ENCODE measurements around the gene REEP5. TPM values are rescaled to one million over a fixed set of nuclear protein-coding genes. Genes with fewer than 3 reads are reported as not detected.

The REEP5 gene
- total RNA-seq, 1 donor from 2014 or later, result 120 TPM

GRCh38 chr5:112933105-112933504 lies 11.1 kb upstream of the REEP5 start:
- DNase-seq (ENCODE audit: low read depth), result no peak
- no peaks in the 10 kb centered on the region for H3K79me2 ChIP-seq (ENCODE audit: insufficient read depth, low read length)
- H2AFZ ChIP-seq (ENCODE audit: low read depth, low read length), result no peak overlapping the region
- Mint-ChIP-seq H3K27me3 (ENCODE audit: low read depth, unreplicated experiment) (no peaks in the 10 kb centered on the region), H3K4me3 (ENCODE audit: unreplicated experiment) (no peak overlapping the region), H3K9me3 (ENCODE audit: unreplicated experiment) (no peaks in the 10 kb centered on the region), H3K36me3 (ENCODE audit: low read depth, unreplicated experiment) (no peaks in the 10 kb centered on the region), H3K27ac (ENCODE audit: unreplicated experiment) (no peak overlapping the region), H3K4me1 (ENCODE audit: low read depth, unreplicated experiment) (peaks cover 3% of the 10 kb centered on the region)
- TF ChIP-seq EZH2 (IDR thresholded peaks at IDR 0.05; ENCODE audit: insufficient read depth, low read length) (no peak), CTCF (IDR thresholded peaks at IDR 0.05; ENCODE audit: insufficient read depth, low read depth, low read length) (no peak)
- no peak overlapping the region for H3K27ac ChIP-seq (ENCODE audit: low read depth, low read length)
- peaks cover 6% of the 10 kb centered on the region for H3K4me1 ChIP-seq (ENCODE audit: insufficient read depth, low read length)
- no peaks in the 10 kb centered on the region for H3K9me3 ChIP-seq (ENCODE audit: insufficient read depth, low read depth, low read length)
- H3K27me3 ChIP-seq (ENCODE audit: insufficient read depth, low read length), result no peaks in the 10 kb centered on the region
- no peak for FAIRE-seq
- no peak overlapping the region for H3K4me3 ChIP-seq (ENCODE audit: insufficient read depth, low read depth, low read length)
- H3K36me3 ChIP-seq (ENCODE audit: insufficient read depth, low read length), result no peaks in the 10 kb centered on the region
- H3K4me2 ChIP-seq (ENCODE audit: low read length), result no peak overlapping the region
- no peaks in the 10 kb centered on the region for H4K20me1 ChIP-seq (ENCODE audit: insufficient read depth, low read length)
- H3K9ac ChIP-seq (ENCODE audit: low read length), result no peak overlapping the region

GRCh38 chr5:112931473-112931872 lies 9.4 kb upstream of the REEP5 start:
- H3K27me3 ChIP-seq (ENCODE audit: insufficient read depth, low read length), result no peaks in the 10 kb centered on the region
- no peak overlapping the region for H3K4me2 ChIP-seq (ENCODE audit: low read length)
- peaks cover 6% of the 10 kb centered on the region for H3K4me1 ChIP-seq (ENCODE audit: insufficient read depth, low read length)
- no peak overlapping the region for H3K27ac ChIP-seq (ENCODE audit: low read depth, low read length)
- H2AFZ ChIP-seq (ENCODE audit: low read depth, low read length), result no peak overlapping the region
- no peak overlapping the region for H3K4me3 ChIP-seq (ENCODE audit: insufficient read depth, low read depth, low read length)
- DNase-seq (ENCODE audit: low read depth), result peak; percentile 51
- no peak for FAIRE-seq
- no peaks in the 10 kb centered on the region for H3K9me3 ChIP-seq (ENCODE audit: insufficient read depth, low read depth, low read length)
- H3K9ac ChIP-seq (ENCODE audit: low read length), result no peak overlapping the region
- H4K20me1 ChIP-seq (ENCODE audit: insufficient read depth, low read length), result no peaks in the 10 kb centered on the region
- no peaks in the 10 kb centered on the region for H3K36me3 Mint-ChIP-seq (ENCODE audit: low read depth, unreplicated experiment)
- no peak overlapping the region for H3K27ac Mint-ChIP-seq (ENCODE audit: unreplicated experiment)
- H3K79me2 ChIP-seq (ENCODE audit: insufficient read depth, low read length), result no peaks in the 10 kb centered on the region
- no peaks in the 10 kb centered on the region for H3K36me3 ChIP-seq (ENCODE audit: insufficient read depth, low read length)
- no peaks in the 10 kb centered on the region for H3K9me3 Mint-ChIP-seq (ENCODE audit: unreplicated experiment)
- no peaks in the 10 kb centered on the region for H3K27me3 Mint-ChIP-seq (ENCODE audit: low read depth, unreplicated experiment)
- H3K4me3 Mint-ChIP-seq (ENCODE audit: unreplicated experiment), result no peak overlapping the region
- no peak for TF ChIP-seq CTCF (IDR thresholded peaks at IDR 0.05; ENCODE audit: insufficient read depth, low read depth, low read length)
- TF ChIP-seq EZH2 (IDR thresholded peaks at IDR 0.05; ENCODE audit: insufficient read depth, low read length), result no peak
- H3K4me1 Mint-ChIP-seq (ENCODE audit: low read depth, unreplicated experiment), result peaks cover 3% of the 10 kb centered on the region

- no peak overlapping the region for H3K27ac Mint-ChIP-seq (ENCODE audit: unreplicated experiment)
- no peak for DNase-seq (ENCODE audit: low read depth)
- H3K4me1 Mint-ChIP-seq (ENCODE audit: low read depth, unreplicated experiment), result peaks cover 3% of the 10 kb centered on the region
- no peaks in the 10 kb centered on the region for H3K36me3 ChIP-seq (ENCODE audit: insufficient read depth, low read length)
- H3K9me3 ChIP-seq (ENCODE audit: insufficient read depth, low read depth, low read length), result no peaks in the 10 kb centered on the region
- H3K4me1 ChIP-seq (ENCODE audit: insufficient read depth, low read length), result peaks cover 3% of the 10 kb centered on the region
- no peaks in the 10 kb centered on the region for H3K27me3 Mint-ChIP-seq (ENCODE audit: low read depth, unreplicated experiment)
- H3K4me2 ChIP-seq (ENCODE audit: low read length), result no peak overlapping the region
- H3K79me2 ChIP-seq (ENCODE audit: insufficient read depth, low read length), result no peaks in the 10 kb centered on the region
- no peak overlapping the region for H3K4me3 ChIP-seq (ENCODE audit: insufficient read depth, low read depth, low read length)
- H3K4me3 Mint-ChIP-seq (ENCODE audit: unreplicated experiment), result no peak overlapping the region
- no peaks in the 10 kb centered on the region for H4K20me1 ChIP-seq (ENCODE audit: insufficient read depth, low read length)
- no peak overlapping the region for H3K9ac ChIP-seq (ENCODE audit: low read length)
- no peak overlapping the region for H3K27ac ChIP-seq (ENCODE audit: low read depth, low read length)
- TF ChIP-seq EZH2 (IDR thresholded peaks at IDR 0.05; ENCODE audit: insufficient read depth, low read length), result no peak
- no peak for TF ChIP-seq CTCF (IDR thresholded peaks at IDR 0.05; ENCODE audit: insufficient read depth, low read depth, low read length)
- no peaks in the 10 kb centered on the region for H3K9me3 Mint-ChIP-seq (ENCODE audit: unreplicated experiment)
- no peak overlapping the region for H2AFZ ChIP-seq (ENCODE audit: low read depth, low read length)
- H3K27me3 ChIP-seq (ENCODE audit: insufficient read depth, low read length), result no peaks in the 10 kb centered on the region
- no peaks in the 10 kb centered on the region for H3K36me3 Mint-ChIP-seq (ENCODE audit: low read depth, unreplicated experiment)
- no peak for FAIRE-seq
Observed at GRCh38 chr5:112930082-112930344, 8.0 kb upstream of the REEP5 start.
